GM23338 (cell line): ENCODE results near the gene CCDC138.

Source experiments
- CREB1 ChIP-seq: fragments of 250-450 bp; sonication (Bioruptor Pico); IDR thresholded peaks from 2 replicates; pipeline ENCODE4 v1.5.0; 2020; ENCODE audit warnings: low read depth, mild to moderate bottlenecking, moderate library complexity
- EZH2 ChIP-seq: fragments of 200-600 bp; sonication (generic); IDR thresholded peaks from one replicate; pipeline ENCODE4 v1.8.0; 2017; ENCODE audit warnings: antibody characterized with exemption, mild to moderate bottlenecking, low read depth; ENCODE audit not compliant: unreplicated experiment
- EZH2phosphoT487 ChIP-seq: fragments of 200-600 bp; sonication (generic); IDR thresholded peaks from one replicate; pipeline ENCODE4 v1.8.1; 2018; ENCODE audit warnings: antibody characterized with exemption; ENCODE audit not compliant: unreplicated experiment
- POLR2AphosphoS5 ChIP-seq: IDR thresholded peaks from 2 replicates; pipeline ENCODE4 v1.6.1; 2016; ENCODE audit warnings: antibody characterized with exemption, low read depth
- TF ChIP-seq, protein P1 (sequence below), 2 experiments: fragments of 200-600 bp in 1 of 2; sonication (generic) in 1 of 2; conservative IDR thresholded peaks; 2 replicates each; pipeline versions ENCODE4 v1.5.1 to v1.6.1; 2016 to 2017; ENCODE audit warnings: antibody characterized with exemption in 2 of 2, low read depth in 2 of 2, mild to moderate bottlenecking in 2 of 2, moderate library complexity in 1 of 2
- TF ChIP-seq, protein P2 (sequence below): IDR thresholded peaks from one replicate; pipeline ENCODE4 v1.6.1; 2018; ENCODE audit warnings: antibody characterized with exemption; ENCODE audit not compliant: unreplicated experiment

DNA sequence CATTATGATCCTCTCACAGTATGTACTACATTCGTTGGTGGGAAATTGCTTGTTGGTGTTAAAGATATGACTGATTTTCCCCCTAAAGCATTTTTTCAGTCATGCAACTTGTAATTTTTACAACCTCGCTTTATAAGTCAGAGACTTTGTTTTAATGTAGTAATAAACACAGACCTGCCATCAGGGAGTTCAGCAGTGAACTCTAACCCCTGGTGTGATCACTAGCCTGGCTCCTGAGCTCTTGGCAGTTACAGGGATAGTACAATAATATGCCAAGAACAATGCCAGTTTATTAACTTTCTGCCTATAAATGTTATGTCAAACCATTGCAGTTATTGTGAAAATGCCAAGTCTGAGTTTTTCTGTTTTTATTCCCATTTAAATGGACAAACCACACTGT is 108.6 kb downstream of the CCDC138 start:
- TF ChIP-seq, protein P1, sequence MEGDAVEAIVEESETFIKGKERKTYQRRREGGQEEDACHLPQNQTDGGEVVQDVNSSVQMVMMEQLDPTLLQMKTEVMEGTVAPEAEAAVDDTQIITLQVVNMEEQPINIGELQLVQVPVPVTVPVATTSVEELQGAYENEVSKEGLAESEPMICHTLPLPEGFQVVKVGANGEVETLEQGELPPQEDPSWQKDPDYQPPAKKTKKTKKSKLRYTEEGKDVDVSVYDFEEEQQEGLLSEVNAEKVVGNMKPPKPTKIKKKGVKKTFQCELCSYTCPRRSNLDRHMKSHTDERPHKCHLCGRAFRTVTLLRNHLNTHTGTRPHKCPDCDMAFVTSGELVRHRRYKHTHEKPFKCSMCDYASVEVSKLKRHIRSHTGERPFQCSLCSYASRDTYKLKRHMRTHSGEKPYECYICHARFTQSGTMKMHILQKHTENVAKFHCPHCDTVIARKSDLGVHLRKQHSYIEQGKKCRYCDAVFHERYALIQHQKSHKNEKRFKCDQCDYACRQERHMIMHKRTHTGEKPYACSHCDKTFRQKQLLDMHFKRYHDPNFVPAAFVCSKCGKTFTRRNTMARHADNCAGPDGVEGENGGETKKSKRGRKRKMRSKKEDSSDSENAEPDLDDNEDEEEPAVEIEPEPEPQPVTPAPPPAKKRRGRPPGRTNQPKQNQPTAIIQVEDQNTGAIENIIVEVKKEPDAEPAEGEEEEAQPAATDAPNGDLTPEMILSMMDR (conservative IDR thresholded peaks at IDR 0.05; ENCODE audit: low read depth in 2 of 2), result no peak
- TF ChIP-seq, protein P2, sequence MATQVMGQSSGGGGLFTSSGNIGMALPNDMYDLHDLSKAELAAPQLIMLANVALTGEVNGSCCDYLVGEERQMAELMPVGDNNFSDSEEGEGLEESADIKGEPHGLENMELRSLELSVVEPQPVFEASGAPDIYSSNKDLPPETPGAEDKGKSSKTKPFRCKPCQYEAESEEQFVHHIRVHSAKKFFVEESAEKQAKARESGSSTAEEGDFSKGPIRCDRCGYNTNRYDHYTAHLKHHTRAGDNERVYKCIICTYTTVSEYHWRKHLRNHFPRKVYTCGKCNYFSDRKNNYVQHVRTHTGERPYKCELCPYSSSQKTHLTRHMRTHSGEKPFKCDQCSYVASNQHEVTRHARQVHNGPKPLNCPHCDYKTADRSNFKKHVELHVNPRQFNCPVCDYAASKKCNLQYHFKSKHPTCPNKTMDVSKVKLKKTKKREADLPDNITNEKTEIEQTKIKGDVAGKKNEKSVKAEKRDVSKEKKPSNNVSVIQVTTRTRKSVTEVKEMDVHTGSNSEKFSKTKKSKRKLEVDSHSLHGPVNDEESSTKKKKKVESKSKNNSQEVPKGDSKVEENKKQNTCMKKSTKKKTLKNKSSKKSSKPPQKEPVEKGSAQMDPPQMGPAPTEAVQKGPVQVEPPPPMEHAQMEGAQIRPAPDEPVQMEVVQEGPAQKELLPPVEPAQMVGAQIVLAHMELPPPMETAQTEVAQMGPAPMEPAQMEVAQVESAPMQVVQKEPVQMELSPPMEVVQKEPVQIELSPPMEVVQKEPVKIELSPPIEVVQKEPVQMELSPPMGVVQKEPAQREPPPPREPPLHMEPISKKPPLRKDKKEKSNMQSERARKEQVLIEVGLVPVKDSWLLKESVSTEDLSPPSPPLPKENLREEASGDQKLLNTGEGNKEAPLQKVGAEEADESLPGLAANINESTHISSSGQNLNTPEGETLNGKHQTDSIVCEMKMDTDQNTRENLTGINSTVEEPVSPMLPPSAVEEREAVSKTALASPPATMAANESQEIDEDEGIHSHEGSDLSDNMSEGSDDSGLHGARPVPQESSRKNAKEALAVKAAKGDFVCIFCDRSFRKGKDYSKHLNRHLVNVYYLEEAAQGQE, result no peak
- TF ChIP-seq EZH2, result no peak
- no peak for TF ChIP-seq POLR2AphosphoS5
- TF ChIP-seq EZH2phosphoT487, result no peak
- no peak for TF ChIP-seq CREB1 (CRISPR knock-in tag)
